Activated T-helper 17 cell treated with anti-CD3 and anti-CD28 coated beads, Interleukin-2, amount 50 U/mL, for 72 hours (primary cell): ENCODE measurements around the gene IDH3B. TPM values are rescaled to one million over a fixed set of nuclear protein-coding genes. Genes with fewer than 3 reads are reported as not detected.
"Not testable (repeated sequence)": the region's sequence is repeated elsewhere in the genome, so short reads cannot be mapped to it uniquely, and the experiment has no call there.

ENCODE experiments used
- ATAC-seq: fragments of 150-1000 bp; cut with Tn5 transposase; replicated peaks from 2 replicates; pipeline ENCODE4 v1.10.0; 2021; ENCODE audit warnings: mild to moderate bottlenecking, moderate library complexity
- H3K27ac Mint-ChIP-seq: one replicate; pipeline ENCODE4 v1.8.0; 2022; ENCODE audit warnings: mixed read lengths
- H3K27me3 Mint-ChIP-seq: one replicate; pipeline ENCODE4 v1.8.0; 2022; ENCODE audit warnings: mixed read lengths
- H3K36me3 Mint-ChIP-seq: one replicate; pipeline ENCODE4 v1.8.0; 2022; ENCODE audit warnings: low read depth, mild to moderate bottlenecking, mixed read lengths
- H3K4me1 Mint-ChIP-seq: one replicate; pipeline ENCODE4 v1.8.0; 2022; ENCODE audit warnings: mixed read lengths
- H3K4me3 Mint-ChIP-seq: one replicate; pipeline ENCODE4 v1.8.0; 2022; ENCODE audit warnings: mild to moderate bottlenecking, mixed read lengths
- H3K9me3 Mint-ChIP-seq: one replicate; pipeline ENCODE4 v1.8.0; 2022; ENCODE audit warnings: mixed read lengths
- total RNA-seq, 2 donors: library from RNA; stranded (reverse); gene quantifications; one replicate each; pipeline ENCODE4 v1.2.3, GENCODE V29; 2022

Gene IDH3B
- total RNA-seq, 2 donors from 2014 or later = 85.7 to 123 TPM

GRCh38 chr20:2690213-2690612 lies 26.2 kb upstream of the IDH3B start:
- ATAC-seq = no peak
- Mint-ChIP-seq H3K4me1 (peaks cover 9% of the 10 kb centered on the region), H3K9me3 (peaks cover 4% of the 10 kb centered on the region), H3K27me3 (peaks cover 23% of the 10 kb centered on the region), H3K36me3 (peaks cover 7% of the 10 kb centered on the region), H3K27ac (no peak overlapping the region), H3K4me3 (peak overlapping the region; percentile 87)

GRCh38 chr20:2688041-2688591 lies 24.1 kb upstream of the IDH3B start:
- peaks cover 9% of the 10 kb centered on the region for H3K4me1 Mint-ChIP-seq
- peaks cover 18% of the 10 kb centered on the region for H3K27me3 Mint-ChIP-seq
- peak overlapping the region; percentile 50 for H3K4me3 Mint-ChIP-seq
- ATAC-seq = peak; percentile 85
- H3K27ac Mint-ChIP-seq = peak overlapping the region; percentile 61
- peaks cover 7% of the 10 kb centered on the region for H3K36me3 Mint-ChIP-seq
- H3K9me3 Mint-ChIP-seq = peaks cover 4% of the 10 kb centered on the region

- Mint-ChIP-seq H3K9me3 (peaks cover 4% of the 10 kb centered on the region), H3K27me3 (peaks cover 19% of the 10 kb centered on the region), H3K4me3 (peak overlapping the region; percentile 50), H3K36me3 (peaks cover 7% of the 10 kb centered on the region), H3K27ac (peak overlapping the region; percentile 61), H3K4me1 (peaks cover 9% of the 10 kb centered on the region)
- no peak for ATAC-seq
These were observed 23.5 kb upstream of the IDH3B start for GRCh38 chr20:2687514-2687913.

- not testable (repeated sequence) for H3K36me3 Mint-ChIP-seq, H3K27ac Mint-ChIP-seq, H3K9me3 Mint-ChIP-seq, ATAC-seq, H3K4me3 Mint-ChIP-seq, H3K4me1 Mint-ChIP-seq
- peaks cover 19% of the 10 kb centered on the region for H3K27me3 Mint-ChIP-seq
These were observed 20.8 kb upstream of the IDH3B start for GRCh38 chr20:2684817-2685216.

GRCh38 chr20:2682040-2682439 lies 18.0 kb upstream of the IDH3B start:
- H3K27ac Mint-ChIP-seq, H3K4me3 Mint-ChIP-seq, H3K9me3 Mint-ChIP-seq, ATAC-seq, H3K36me3 Mint-ChIP-seq, H3K4me1 Mint-ChIP-seq: not testable (repeated sequence)
- peaks cover 22% of the 10 kb centered on the region for H3K27me3 Mint-ChIP-seq

- Mint-ChIP-seq H3K27ac (no peak overlapping the region), H3K27me3 (peaks cover 22% of the 10 kb centered on the region), H3K36me3 (no peaks in the 10 kb centered on the region), H3K4me3 (no peak overlapping the region), H3K9me3 (no peaks in the 10 kb centered on the region), H3K4me1 (no peaks in the 10 kb centered on the region)
- no peak for ATAC-seq
These were observed 16.0 kb upstream of the IDH3B start for GRCh38 chr20:2680046-2680445.

GRCh38 chr20:2673453-2673852 lies 9.4 kb upstream of the IDH3B start:
- ATAC-seq = no peak
- no peaks in the 10 kb centered on the region for H3K36me3 Mint-ChIP-seq
- no peaks in the 10 kb centered on the region for H3K4me1 Mint-ChIP-seq
- H3K9me3 Mint-ChIP-seq = no peaks in the 10 kb centered on the region
- no peak overlapping the region for H3K4me3 Mint-ChIP-seq
- H3K27ac Mint-ChIP-seq = no peak overlapping the region
- H3K27me3 Mint-ChIP-seq = peaks cover 4% of the 10 kb centered on the region

GRCh38 chr20:2672446-2672845 lies 8.4 kb upstream of the IDH3B start:
- ATAC-seq = peak; percentile 7

GRCh38 chr20:2671977-2672376 lies 8.0 kb upstream of the IDH3B start:
- ATAC-seq = no peak
- Mint-ChIP-seq H3K4me3 (no peak overlapping the region), H3K27me3 (no peaks in the 10 kb centered on the region), H3K4me1 (no peaks in the 10 kb centered on the region), H3K27ac (no peak overlapping the region), H3K36me3 (no peaks in the 10 kb centered on the region), H3K9me3 (no peaks in the 10 kb centered on the region)

More at GRCh38 chr20:2672446-2672845, 8.4 kb upstream of the IDH3B start:
- Mint-ChIP-seq H3K4me1 (no peaks in the 10 kb centered on the region), H3K9me3 (no peaks in the 10 kb centered on the region), H3K27me3 (no peaks in the 10 kb centered on the region), H3K27ac (no peak overlapping the region), H3K36me3 (no peaks in the 10 kb centered on the region), H3K4me3 (no peak overlapping the region)

GRCh38 chr20:2663364-2663886 lies 591 bp downstream of the IDH3B start:
- no peaks in the 10 kb centered on the region for H3K27me3 Mint-ChIP-seq
- no peaks in the 10 kb centered on the region for H3K9me3 Mint-ChIP-seq
- peak overlapping the region; percentile 93 for H3K27ac Mint-ChIP-seq
- peaks cover 25% of the 10 kb centered on the region for H3K4me1 Mint-ChIP-seq
- ATAC-seq = no peak
- H3K4me3 Mint-ChIP-seq = peak overlapping the region; percentile 83
- peaks cover 52% of the 10 kb centered on the region for H3K36me3 Mint-ChIP-seq

GRCh38 chr20:2659547-2659946 lies 4.5 kb downstream of the IDH3B start:
- Mint-ChIP-seq H3K4me1 (peaks cover 41% of the 10 kb centered on the region), H3K9me3 (no peaks in the 10 kb centered on the region), H3K27ac (peak overlapping the region; percentile 80), H3K27me3 (no peaks in the 10 kb centered on the region), H3K36me3 (peaks cover 91% of the 10 kb centered on the region), H3K4me3 (no peak overlapping the region)
- no peak for ATAC-seq

GRCh38 chr20:2658414-2659354 lies 5.3 kb downstream of the IDH3B start:
- Mint-ChIP-seq H3K4me1 (peaks cover 39% of the 10 kb centered on the region), H3K9me3 (no peaks in the 10 kb centered on the region), H3K27ac (peak overlapping the region; percentile 80), H3K27me3 (no peaks in the 10 kb centered on the region), H3K4me3 (peak overlapping the region; percentile 26), H3K36me3 (peaks cover 92% of the 10 kb centered on the region)
- ATAC-seq = peak; percentile 38

GRCh38 chr20:2657674-2658073 lies 6.3 kb downstream of the IDH3B start:
- ATAC-seq = no peak
- no peaks in the 10 kb centered on the region for H3K27me3 Mint-ChIP-seq
- H3K4me3 Mint-ChIP-seq = no peak overlapping the region
- no peaks in the 10 kb centered on the region for H3K9me3 Mint-ChIP-seq
- peaks cover 100% of the 10 kb centered on the region for H3K36me3 Mint-ChIP-seq
- H3K27ac Mint-ChIP-seq = no peak overlapping the region
- peaks cover 39% of the 10 kb centered on the region for H3K4me1 Mint-ChIP-seq

GRCh38 chr20:2657241-2657640 lies 6.8 kb downstream of the IDH3B start:
- no peaks in the 10 kb centered on the region for H3K27me3 Mint-ChIP-seq
- H3K4me1 Mint-ChIP-seq = peaks cover 36% of the 10 kb centered on the region
- ATAC-seq = no peak
- peak overlapping the region; percentile 75 for H3K27ac Mint-ChIP-seq
- peak overlapping the region; percentile 81 for H3K4me3 Mint-ChIP-seq
- peaks cover 98% of the 10 kb centered on the region for H3K36me3 Mint-ChIP-seq
- no peaks in the 10 kb centered on the region for H3K9me3 Mint-ChIP-seq
